Brain microvascular endothelial cell (primary cell): Measurements from ENCODE around the gene SUCO.
"Not testable (repeated sequence)": the region's sequence is repeated elsewhere in the genome, so short reads cannot be mapped to it uniquely, and the experiment has no call there.

Experiments
- DNase-seq: peaks from one replicate; pipeline ENCODE4 v3.0.0-alpha.2; 2020
- H3K27ac ChIP-seq: fragments of 250-450 bp; sonication (Bioruptor Pico); 2 replicates; pipeline ENCODE4 v1.5.1; 2020; ENCODE audit warnings: mild to moderate bottlenecking, moderate library complexity
- H3K27me3 ChIP-seq: fragments of 250-450 bp; sonication (Bioruptor Pico); replicated peaks from 2 replicates; pipeline ENCODE4 v1.5.1; 2020; ENCODE audit warnings: mild to moderate bottlenecking
- H3K36me3 ChIP-seq: fragments of 250-450 bp; sonication (Bioruptor Pico); replicated peaks from 2 replicates; pipeline ENCODE4 v1.5.1; 2020; ENCODE audit warnings: mild to moderate bottlenecking
- H3K4me3 ChIP-seq: 2 replicates; pipeline ENCODE4 v1.5.1; 2011; ENCODE audit warnings: low read depth, mild to moderate bottlenecking, control low read depth, low read length, moderate library complexity
- CTCF ChIP-seq: IDR thresholded peaks from 2 replicates; pipeline ENCODE4 v1.5.1; 2011; ENCODE audit warnings: low read depth, mild to moderate bottlenecking, moderate library complexity, low read length, control low read depth, inconsistent platforms; ENCODE audit errors: missing control alignments
- in situ Hi-C: cut with HindIII; loops from 2 replicates; pipeline ENCODE4 v1.10.0; 2017; ENCODE audit warnings: low sequenced_read_pairs, low pct_ligation_motif_present

SUCO gene

DNA sequence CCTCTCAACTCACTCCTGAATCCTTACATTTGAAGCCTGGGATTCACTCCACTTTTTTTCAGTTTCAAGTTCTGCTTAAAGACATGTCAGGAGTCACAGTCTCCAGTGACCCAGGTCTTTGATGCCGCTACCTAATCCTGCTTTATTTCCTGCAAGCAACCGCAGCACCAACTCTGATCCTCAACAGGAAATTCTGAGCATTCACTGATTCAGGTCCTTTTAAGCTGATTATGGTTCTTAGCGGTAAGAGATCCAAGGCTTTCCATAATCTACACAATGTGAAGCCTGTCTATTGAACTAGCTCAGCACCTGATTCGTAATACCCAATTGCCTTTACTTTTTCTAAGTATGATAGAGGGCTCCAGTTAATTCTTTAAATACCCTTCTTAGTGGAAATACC is 45.4 kb upstream of the SUCO start:
- in situ Hi-C loops, result no loop called here
- DNase-seq, result no peak
- Histone ChIP-seq H3K27ac (no peak overlapping the region), H3K36me3 (no peaks in the 10 kb centered on the region), H3K27me3 (peaks cover 7% of the 10 kb centered on the region), H3K4me3 (no peak overlapping the region)
- TF ChIP-seq CTCF, result no peak

- Histone ChIP-seq H3K4me3 (no peak overlapping the region), H3K27me3 (peaks cover 7% of the 10 kb centered on the region), H3K27ac (no peak overlapping the region), H3K36me3 (no peaks in the 10 kb centered on the region)
- in situ Hi-C loops, result no loop called here
- no peak for DNase-seq
- no peak for TF ChIP-seq CTCF
Observed at GRCh38 chr1:172488393-172488792, 44.6 kb upstream of the SUCO start.

- TF ChIP-seq CTCF, result no peak
- no peaks in the 10 kb centered on the region for H3K36me3 ChIP-seq
- no peak overlapping the region for H3K4me3 ChIP-seq
- in situ Hi-C loops, result no loop called here
- no peak for DNase-seq
- no peak overlapping the region for H3K27ac ChIP-seq
- peaks cover 7% of the 10 kb centered on the region for H3K27me3 ChIP-seq
Observed at GRCh38 chr1:172489847-172490246, 43.1 kb upstream of the SUCO start.

DNA sequence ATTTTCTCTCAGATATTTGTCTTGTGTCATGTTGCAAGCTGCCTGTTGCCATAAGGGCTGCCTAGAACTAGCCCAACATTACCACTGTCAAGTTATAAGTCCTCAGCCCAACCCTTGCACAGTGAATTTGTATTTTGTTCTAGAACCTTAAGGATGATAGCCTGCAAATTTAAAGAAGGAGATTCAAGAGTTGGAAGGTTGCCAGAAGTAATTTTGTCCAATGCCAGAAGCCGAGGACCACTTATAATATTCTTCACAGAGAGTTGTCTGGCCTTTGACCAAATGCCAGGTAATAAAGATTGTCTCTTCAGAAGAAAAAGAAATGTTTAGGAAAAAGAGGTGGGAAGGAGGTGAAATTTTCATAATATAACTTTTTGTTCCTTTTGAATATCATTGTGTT is 40.5 kb upstream of the SUCO start:
- DNase-seq, result no peak
- Histone ChIP-seq H3K36me3 (no peaks in the 10 kb centered on the region), H3K27me3 (peaks cover 7% of the 10 kb centered on the region), H3K4me3 (no peak overlapping the region), H3K27ac (no peak overlapping the region)
- TF ChIP-seq CTCF, result no peak
- in situ Hi-C loops, result no loop called here

DNA sequence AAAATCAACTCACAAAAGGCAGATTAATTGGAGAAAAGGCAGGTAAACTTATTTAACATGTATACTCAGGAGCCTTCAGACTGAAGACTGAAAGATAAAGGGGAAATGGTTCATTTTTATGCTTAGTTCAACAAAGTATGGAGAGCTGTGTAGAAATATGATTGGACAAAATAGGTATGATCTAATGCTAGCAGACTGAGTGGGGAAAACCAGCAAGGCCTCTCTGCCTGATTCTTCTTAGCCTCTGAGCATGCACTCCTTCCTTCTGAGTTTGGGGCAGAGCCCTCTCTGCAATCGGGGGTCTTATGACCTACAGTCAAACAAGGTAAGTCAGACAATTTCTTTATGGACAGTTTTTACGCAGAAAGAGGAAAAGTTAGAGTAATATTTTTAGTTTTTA is 38.8 kb upstream of the SUCO start:
- in situ Hi-C loops, result no loop called here
- no peak overlapping the region for H3K4me3 ChIP-seq
- no peak for DNase-seq
- H3K36me3 ChIP-seq, result no peaks in the 10 kb centered on the region
- TF ChIP-seq CTCF, result no peak
- peaks cover 3% of the 10 kb centered on the region for H3K27me3 ChIP-seq
- no peak overlapping the region for H3K27ac ChIP-seq

- DNase-seq, H3K27ac ChIP-seq, H3K4me3 ChIP-seq, in situ Hi-C loops, H3K27me3 ChIP-seq, H3K36me3 ChIP-seq: not testable (repeated sequence)
Observed at GRCh38 chr1:172496127-172496526, 36.8 kb upstream of the SUCO start.
